HG02938 (cell line): Measurements from ENCODE around the gene DNAJA3.

Experiments used
- ATAC-seq: cut with Tn5 transposase; IDR thresholded peaks from one replicate; pipeline ENCODE4 v1.9.1; 2021; ENCODE audit warnings: mild to moderate bottlenecking, moderate library complexity; ENCODE audit not compliant: unreplicated experiment

DNAJA3 gene

GRCh38 chr16:4425378-4426020 is at the start of gene DNAJA3:
TSS of gene DNAJA3 (plus strand) at chr16:4425868. CDS start at chr16:4425882, 14 bp downstream.
- ATAC-seq, result peak; percentile 81

GRCh38 chr16:4376126-4376892 is 49.4 kb upstream of the DNAJA3 start:
- no peak for ATAC-seq

GRCh38 chr16:4376893-4377572 is 48.6 kb upstream of the DNAJA3 start:
- no peak for ATAC-seq

GRCh38 chr16:4377573-4378154 is 48.0 kb upstream of the DNAJA3 start:
- no peak for ATAC-seq

- no peak for ATAC-seq
Observed at GRCh38 chr16:4378161-4378666, 47.5 kb upstream of the DNAJA3 start.

GRCh38 chr16:4378999-4379690 is 46.5 kb upstream of the DNAJA3 start:
- no peak for ATAC-seq

- ATAC-seq, result no peak
Observed at GRCh38 chr16:4380119-4381063, 45.3 kb upstream of the DNAJA3 start.

GRCh38 chr16:4381072-4381934 is 44.4 kb upstream of the DNAJA3 start:
- ATAC-seq, result no peak

- no peak for ATAC-seq
Observed at GRCh38 chr16:4381935-4382794, 43.5 kb upstream of the DNAJA3 start.

GRCh38 chr16:4382795-4383357 is 42.8 kb upstream of the DNAJA3 start:
- ATAC-seq, result no peak

GRCh38 chr16:4383591-4384444 is 41.9 kb upstream of the DNAJA3 start:
- no peak for ATAC-seq

- ATAC-seq, result no peak
Observed at GRCh38 chr16:4384509-4384942, 41.1 kb upstream of the DNAJA3 start.

GRCh38 chr16:4385066-4385788 is 40.4 kb upstream of the DNAJA3 start:
- no peak for ATAC-seq

- ATAC-seq, result no peak
Observed at GRCh38 chr16:4385789-4386450, 39.7 kb upstream of the DNAJA3 start.

- no peak for ATAC-seq
Observed at GRCh38 chr16:4386451-4386805, 39.2 kb upstream of the DNAJA3 start.
